ENCODE measurements around the gene ZNF329. TPM values are rescaled to one million over a fixed set of nuclear protein-coding genes. Genes with fewer than 3 reads are reported as not detected.
A peak's percentile ranks its signal among the peaks of the same experiment; 100 is the strongest.

ZNF329 gene
- total and polyA plus RNA-seq, 2 of the 13 experiments (the other 11 are each of a cell fraction or from before 2014, with no cell fraction given), result 3.8 to 9.6 TPM

DNA sequence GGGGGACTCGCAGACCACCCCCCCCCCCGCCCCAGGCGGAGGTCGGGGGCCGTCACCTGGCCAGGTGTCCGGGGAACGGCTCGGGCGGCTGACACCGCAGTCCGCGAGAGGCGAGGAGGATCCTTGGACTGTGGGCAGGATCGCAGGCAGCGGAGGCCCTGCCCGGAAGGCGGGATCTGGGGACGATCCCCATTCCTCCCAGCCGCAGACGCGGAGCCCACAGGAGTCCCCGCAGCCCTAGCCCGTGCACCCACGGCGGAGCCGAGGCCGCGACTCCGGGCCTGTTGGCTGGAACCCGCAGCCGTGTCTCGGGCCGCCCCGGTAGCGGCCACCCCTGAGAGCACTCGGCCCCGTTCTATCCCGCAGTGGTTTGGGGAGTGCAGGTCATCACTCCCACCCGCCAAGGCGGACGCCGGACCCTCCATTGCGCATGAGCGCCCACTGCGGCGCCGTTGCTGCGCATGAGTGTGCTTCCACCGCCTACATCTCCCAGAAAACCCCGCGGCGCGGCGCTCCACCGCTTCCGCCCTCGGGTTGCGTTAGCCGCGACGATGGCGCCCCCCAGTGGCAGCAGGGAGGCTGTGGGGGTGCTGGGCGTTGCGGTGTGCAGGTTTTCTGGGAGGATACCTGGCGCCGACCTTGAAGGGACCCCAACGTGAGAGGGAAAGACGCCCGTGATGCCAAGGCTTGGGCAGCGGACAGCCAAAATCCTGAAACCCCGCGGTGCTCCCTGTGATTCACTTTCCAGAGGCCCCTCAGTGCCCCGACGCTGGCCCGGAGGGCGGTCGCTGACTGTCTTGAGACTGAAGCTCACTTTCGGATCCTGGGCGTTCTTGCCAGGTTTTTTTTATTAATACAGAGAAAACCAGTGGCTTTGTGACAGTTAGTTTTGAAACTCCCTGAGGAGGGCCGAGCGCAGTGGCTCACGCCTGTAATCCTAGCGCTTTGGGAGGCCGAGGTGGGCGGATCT lies 4.4 kb upstream of the ZNF329 start (continued):
- no peak; the same call in 1 of the 2 replicates for TF ChIP-seq BRD4 (CRISPR knock-in tag; IDR thresholded peaks at IDR 0.05)
- no peak for TF ChIP-seq MIXL1 (CRISPR knock-in tag; IDR thresholded peaks at IDR 0.05)
- TF ChIP-seq NR2F6 (IDR thresholded peaks at IDR 0.05), result no peak
- no peak; the same call in 1 of the 2 replicates for TF ChIP-seq NR2F6 (CRISPR knock-in tag; IDR thresholded peaks at IDR 0.05)
- TF ChIP-seq, protein P1, sequence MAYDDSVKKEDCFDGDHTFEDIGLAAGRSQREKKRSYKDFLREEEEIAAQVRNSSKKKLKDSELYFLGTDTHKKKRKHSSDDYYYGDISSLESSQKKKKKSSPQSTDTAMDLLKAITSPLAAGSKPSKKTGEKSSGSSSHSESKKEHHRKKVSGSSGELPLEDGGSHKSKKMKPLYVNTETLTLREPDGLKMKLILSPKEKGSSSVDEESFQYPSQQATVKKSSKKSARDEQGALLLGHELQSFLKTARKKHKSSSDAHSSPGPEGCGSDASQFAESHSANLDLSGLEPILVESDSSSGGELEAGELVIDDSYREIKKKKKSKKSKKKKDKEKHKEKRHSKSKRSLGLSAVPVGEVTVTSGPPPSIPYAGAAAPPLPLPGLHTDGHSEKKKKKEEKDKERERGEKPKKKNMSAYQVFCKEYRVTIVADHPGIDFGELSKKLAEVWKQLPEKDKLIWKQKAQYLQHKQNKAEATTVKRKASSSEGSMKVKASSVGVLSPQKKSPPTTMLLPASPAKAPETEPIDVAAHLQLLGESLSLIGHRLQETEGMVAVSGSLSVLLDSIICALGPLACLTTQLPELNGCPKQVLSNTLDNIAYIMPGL (CRISPR knock-in tag; IDR thresholded peaks at IDR 0.05; ENCODE audit: borderline replicate concordance in 1 of 2, low read depth in 1 of 2), result peak; percentile 79 to 90
- 0 out of 2 replicates have a peak, but pooled peaks have one; percentile 3 for TF ChIP-seq AHDC1 (CRISPR knock-in tag; IDR thresholded peaks at IDR 0.05; ENCODE audit: borderline replicate concordance)
- TF ChIP-seq, protein P2, sequence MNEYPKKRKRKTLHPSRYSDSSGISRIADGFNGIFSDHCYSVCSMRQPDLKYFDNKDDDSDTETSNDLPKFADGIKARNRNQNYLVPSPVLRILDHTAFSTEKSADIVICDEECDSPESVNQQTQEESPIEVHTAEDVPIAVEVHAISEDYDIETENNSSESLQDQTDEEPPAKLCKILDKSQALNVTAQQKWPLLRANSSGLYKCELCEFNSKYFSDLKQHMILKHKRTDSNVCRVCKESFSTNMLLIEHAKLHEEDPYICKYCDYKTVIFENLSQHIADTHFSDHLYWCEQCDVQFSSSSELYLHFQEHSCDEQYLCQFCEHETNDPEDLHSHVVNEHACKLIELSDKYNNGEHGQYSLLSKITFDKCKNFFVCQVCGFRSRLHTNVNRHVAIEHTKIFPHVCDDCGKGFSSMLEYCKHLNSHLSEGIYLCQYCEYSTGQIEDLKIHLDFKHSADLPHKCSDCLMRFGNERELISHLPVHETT (CRISPR knock-in tag; conservative IDR thresholded peaks at IDR 0.05), result no peak; the same call in 1 of the 2 replicates
- no peak for TF ChIP-seq ZNF382 (CRISPR knock-in tag; IDR thresholded peaks at IDR 0.05; ENCODE audit: borderline replicate concordance)
- TF ChIP-seq TEAD3 (CRISPR knock-in tag; optimal IDR thresholded peaks at IDR 0.05; ENCODE audit: borderline replicate concordance), result peak; percentile 36
- TF ChIP-seq ZEB1 (IDR thresholded peaks at IDR 0.05; ENCODE audit: insufficient replicate concordance, low read depth), result no peak
- 0 out of 2 replicates have a peak, but pooled peaks have one; percentile 57 for TF ChIP-seq MTF2 (CRISPR knock-in tag; IDR thresholded peaks at IDR 0.05; ENCODE audit: borderline replicate concordance)
- no peak; the same call in 1 of the 2 replicates for TF ChIP-seq ZNF441 (CRISPR knock-in tag; IDR thresholded peaks at IDR 0.05; ENCODE audit: borderline replicate concordance)
- peak; percentile 76; the same call in 1 of the 2 replicates for TF ChIP-seq NFKB2 (CRISPR knock-in tag; IDR thresholded peaks at IDR 0.05; ENCODE audit: borderline replicate concordance)
- 0 out of 2 replicates have a peak, but pooled peaks have one; percentile 3 for TF ChIP-seq SIX1 (CRISPR knock-in tag; IDR thresholded peaks at IDR 0.05; ENCODE audit: borderline replicate concordance)
- TF ChIP-seq MXI1 (IDR thresholded peaks at IDR 0.05; ENCODE audit: borderline replicate concordance, low read depth, low read length), result peak; percentile 67; the same call in 1 of the 3 replicates
- TF ChIP-seq NKX3-1 (CRISPR knock-in tag; IDR thresholded peaks at IDR 0.05), result 0 out of 2 replicates have a peak, but pooled peaks have one; percentile 84
- TF ChIP-seq, protein P3, sequence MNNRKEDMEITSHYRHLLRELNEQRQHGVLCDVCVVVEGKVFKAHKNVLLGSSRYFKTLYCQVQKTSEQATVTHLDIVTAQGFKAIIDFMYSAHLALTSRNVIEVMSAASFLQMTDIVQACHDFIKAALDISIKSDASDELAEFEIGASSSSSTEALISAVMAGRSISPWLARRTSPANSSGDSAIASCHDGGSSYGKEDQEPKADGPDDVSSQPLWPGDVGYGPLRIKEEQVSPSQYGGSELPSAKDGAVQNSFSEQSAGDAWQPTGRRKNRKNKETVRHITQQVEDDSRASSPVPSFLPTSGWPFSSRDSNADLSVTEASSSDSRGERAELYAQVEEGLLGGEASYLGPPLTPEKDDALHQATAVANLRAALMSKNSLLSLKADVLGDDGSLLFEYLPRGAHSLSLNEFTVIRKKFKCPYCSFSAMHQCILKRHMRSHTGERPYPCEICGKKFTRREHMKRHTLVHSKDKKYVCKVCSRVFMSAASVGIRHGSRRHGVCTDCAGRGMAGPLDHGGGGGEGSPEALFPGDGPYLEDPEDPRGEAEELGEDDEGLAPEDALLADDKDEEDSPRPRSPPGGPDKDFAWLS (CRISPR knock-in tag; IDR thresholded peaks at IDR 0.05; ENCODE audit: borderline replicate concordance), result no peak; the same call in 1 of the 2 replicates
- no peak for TF ChIP-seq NR2F2 (IDR thresholded peaks at IDR 0.05; ENCODE audit: borderline replicate concordance, low read depth)
